ENCODE measurements around the gene CAMTA2.

CAMTA2 gene

DNA sequence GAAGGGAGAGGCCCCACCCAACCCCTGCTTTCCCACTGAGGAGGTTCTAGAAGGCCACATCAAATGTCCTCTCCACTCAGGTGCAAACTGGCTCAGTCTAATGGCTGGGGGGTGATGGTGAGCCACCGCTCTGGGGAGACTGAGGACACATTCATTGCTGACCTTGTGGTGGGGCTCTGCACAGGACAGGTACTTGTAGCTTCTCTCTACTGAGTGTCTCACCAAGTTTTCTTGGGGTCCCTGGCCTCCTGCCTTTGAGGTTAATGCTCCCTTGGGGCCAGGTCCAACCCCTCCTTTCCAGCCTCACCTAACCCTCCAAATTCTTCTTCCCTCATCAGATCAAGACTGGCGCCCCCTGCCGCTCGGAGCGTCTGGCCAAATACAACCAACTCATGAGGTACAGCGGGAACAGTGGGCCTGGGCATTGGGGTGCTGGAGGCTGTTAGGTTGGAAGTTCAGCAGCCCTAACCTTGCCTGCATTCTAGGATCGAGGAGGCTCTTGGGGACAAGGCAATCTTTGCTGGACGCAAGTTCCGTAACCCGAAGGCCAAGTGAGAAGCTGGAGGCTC is 30.9 kb downstream of the CAMTA2 start:
- TF ChIP-seq SIN3A (IDR thresholded peaks at IDR 0.05; ENCODE audit: borderline replicate concordance, insufficient read depth, low read length) (no peak), FOXP2 (optimal IDR thresholded peaks at IDR 0.05; ENCODE audit: borderline replicate concordance, extremely low read depth, extremely low read length, insufficient read depth) (no peak), POLR2AphosphoS5 (IDR thresholded peaks at IDR 0.05; ENCODE audit: low read depth, low read length) (no peak), TAF1 (IDR thresholded peaks at IDR 0.05; ENCODE audit: borderline replicate concordance, insufficient read depth, low read length) (no peak)
- TF ChIP-seq, protein P1, sequence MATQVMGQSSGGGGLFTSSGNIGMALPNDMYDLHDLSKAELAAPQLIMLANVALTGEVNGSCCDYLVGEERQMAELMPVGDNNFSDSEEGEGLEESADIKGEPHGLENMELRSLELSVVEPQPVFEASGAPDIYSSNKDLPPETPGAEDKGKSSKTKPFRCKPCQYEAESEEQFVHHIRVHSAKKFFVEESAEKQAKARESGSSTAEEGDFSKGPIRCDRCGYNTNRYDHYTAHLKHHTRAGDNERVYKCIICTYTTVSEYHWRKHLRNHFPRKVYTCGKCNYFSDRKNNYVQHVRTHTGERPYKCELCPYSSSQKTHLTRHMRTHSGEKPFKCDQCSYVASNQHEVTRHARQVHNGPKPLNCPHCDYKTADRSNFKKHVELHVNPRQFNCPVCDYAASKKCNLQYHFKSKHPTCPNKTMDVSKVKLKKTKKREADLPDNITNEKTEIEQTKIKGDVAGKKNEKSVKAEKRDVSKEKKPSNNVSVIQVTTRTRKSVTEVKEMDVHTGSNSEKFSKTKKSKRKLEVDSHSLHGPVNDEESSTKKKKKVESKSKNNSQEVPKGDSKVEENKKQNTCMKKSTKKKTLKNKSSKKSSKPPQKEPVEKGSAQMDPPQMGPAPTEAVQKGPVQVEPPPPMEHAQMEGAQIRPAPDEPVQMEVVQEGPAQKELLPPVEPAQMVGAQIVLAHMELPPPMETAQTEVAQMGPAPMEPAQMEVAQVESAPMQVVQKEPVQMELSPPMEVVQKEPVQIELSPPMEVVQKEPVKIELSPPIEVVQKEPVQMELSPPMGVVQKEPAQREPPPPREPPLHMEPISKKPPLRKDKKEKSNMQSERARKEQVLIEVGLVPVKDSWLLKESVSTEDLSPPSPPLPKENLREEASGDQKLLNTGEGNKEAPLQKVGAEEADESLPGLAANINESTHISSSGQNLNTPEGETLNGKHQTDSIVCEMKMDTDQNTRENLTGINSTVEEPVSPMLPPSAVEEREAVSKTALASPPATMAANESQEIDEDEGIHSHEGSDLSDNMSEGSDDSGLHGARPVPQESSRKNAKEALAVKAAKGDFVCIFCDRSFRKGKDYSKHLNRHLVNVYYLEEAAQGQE (IDR thresholded peaks at IDR 0.05; ENCODE audit: insufficient read depth in 1 of 2, low read depth in 2 of 2, low read length in 2 of 2), result no peak

DNA sequence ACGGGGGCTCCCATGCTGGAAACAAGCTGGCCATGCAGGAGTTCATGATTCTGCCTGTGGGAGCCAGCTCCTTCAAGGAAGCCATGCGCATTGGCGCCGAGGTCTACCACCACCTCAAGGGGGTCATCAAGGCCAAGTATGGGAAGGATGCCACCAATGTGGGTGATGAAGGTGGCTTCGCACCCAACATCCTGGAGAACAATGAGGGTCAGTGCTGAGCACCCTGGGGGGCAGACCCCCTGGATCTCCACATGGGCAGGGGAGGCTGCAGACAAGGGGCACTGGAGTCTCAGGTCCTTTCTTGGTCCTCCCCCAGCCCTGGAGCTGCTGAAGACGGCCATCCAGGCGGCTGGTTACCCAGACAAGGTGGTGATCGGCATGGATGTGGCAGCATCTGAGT is 32.4 kb downstream of the CAMTA2 start:
- TF ChIP-seq FOXP2 (optimal IDR thresholded peaks at IDR 0.05; ENCODE audit: borderline replicate concordance, extremely low read depth, extremely low read length, insufficient read depth) (no peak), SIN3A (IDR thresholded peaks at IDR 0.05; ENCODE audit: borderline replicate concordance, insufficient read depth, low read length) (no peak), TAF1 (IDR thresholded peaks at IDR 0.05; ENCODE audit: borderline replicate concordance, insufficient read depth, low read length) (no peak), POLR2AphosphoS5 (IDR thresholded peaks at IDR 0.05; ENCODE audit: low read depth, low read length) (no peak)
- TF ChIP-seq, protein P1 (IDR thresholded peaks at IDR 0.05; ENCODE audit: insufficient read depth in 1 of 2, low read depth in 2 of 2, low read length in 2 of 2), result no peak

DNA sequence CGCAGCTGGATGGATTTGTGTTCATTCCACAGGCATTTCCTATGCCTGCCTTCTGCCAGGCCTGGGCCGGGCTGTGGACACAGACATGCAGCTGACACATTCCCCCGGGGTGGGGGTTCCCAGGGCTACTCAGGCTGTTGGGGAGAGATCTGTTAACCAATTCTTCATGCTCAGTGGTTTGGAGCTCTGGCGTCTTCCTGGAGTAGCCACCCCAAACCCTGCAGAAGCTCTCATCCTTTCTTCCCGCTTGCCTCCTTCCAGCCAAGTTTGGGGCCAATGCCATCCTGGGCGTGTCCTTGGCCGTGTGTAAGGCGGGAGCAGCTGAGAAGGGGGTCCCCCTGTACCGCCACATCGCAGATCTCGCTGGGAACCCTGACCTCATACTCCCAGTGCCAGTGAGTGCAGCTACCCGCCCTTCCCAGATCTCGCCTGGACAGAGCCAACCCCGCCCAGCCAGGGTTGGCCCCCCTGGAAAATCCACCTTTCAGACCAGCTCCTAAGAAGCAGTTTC is 34.0 kb downstream of the CAMTA2 start:
- TF ChIP-seq FOXP2 (optimal IDR thresholded peaks at IDR 0.05; ENCODE audit: borderline replicate concordance, extremely low read depth, extremely low read length, insufficient read depth) (no peak), POLR2AphosphoS5 (IDR thresholded peaks at IDR 0.05; ENCODE audit: low read depth, low read length) (no peak)
- TF ChIP-seq, protein P1 (IDR thresholded peaks at IDR 0.05; ENCODE audit: insufficient read depth in 1 of 2, low read depth in 2 of 2, low read length in 2 of 2), result no peak

DNA sequence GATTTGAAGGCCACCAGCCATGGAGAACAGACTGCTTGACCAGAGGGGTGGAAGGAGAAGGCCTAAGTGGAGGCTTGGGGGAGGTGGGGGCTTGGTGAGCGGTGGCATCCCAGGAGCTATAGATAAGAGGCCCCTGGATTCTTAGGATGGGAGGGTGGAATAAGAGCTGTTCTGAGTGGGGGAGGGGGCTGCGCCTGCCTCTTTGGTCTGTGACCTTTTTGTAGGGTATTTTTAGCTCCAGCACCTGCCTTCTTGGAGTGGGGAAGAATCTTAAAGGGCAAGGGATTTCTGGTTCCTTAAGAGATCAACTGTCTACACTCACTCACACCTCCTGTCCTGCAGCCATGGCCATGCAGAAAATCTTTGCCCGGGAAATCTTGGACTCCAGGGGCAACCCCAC is 36.0 kb downstream of the CAMTA2 start:
- TF ChIP-seq, protein P1 (IDR thresholded peaks at IDR 0.05; ENCODE audit: insufficient read depth in 1 of 2, low read depth in 2 of 2, low read length in 2 of 2), result no peak
- TF ChIP-seq SIN3A (IDR thresholded peaks at IDR 0.05; ENCODE audit: borderline replicate concordance, insufficient read depth, low read length) (no peak), TAF1 (IDR thresholded peaks at IDR 0.05; ENCODE audit: borderline replicate concordance, insufficient read depth, low read length) (no peak), FOXP2 (optimal IDR thresholded peaks at IDR 0.05; ENCODE audit: borderline replicate concordance, extremely low read depth, extremely low read length, insufficient read depth) (no peak), POLR2AphosphoS5 (IDR thresholded peaks at IDR 0.05; ENCODE audit: low read depth, low read length) (no peak)
